G401.6 (cell line): ENCODE data around the gene FRZB.

Experiments
- FAIRE-seq: peaks from 2 replicates; lab custom pipeline; 2012; peaks lifted over from hg19 to GRCh38; lab: Jason Lieb, UNC

FRZB gene

GRCh38 chr2:182784777-182785176, 81.7 kb downstream of the FRZB start:
- peak; percentile 89 for FAIRE-seq

- FAIRE-seq: no peak
These were observed 82.3 kb downstream of the FRZB start for GRCh38 chr2:182784058-182784706.
